PC-9 (cell line): ENCODE data around the gene PLOD3. TPM values are rescaled to one million over a fixed set of nuclear protein-coding genes. Genes with fewer than 3 reads are reported as not detected.

ENCODE experiments used
- BruUV-seq: library from RNA; stranded (reverse); fragments of 400-500 nt; replicated peaks from 2 replicates; lab custom pipeline; 2021; lab: Mats Ljungman, UMichigan
- CTCF ChIA-PET: fragments of 300-600 bp; sonication (Branson Sonifier 250); formaldehyde crosslinking; loops from one replicate; lab custom pipeline; 2022; ENCODE audit warnings: antibody characterized with exemption; lab: Charles Lee
- POLR2A ChIA-PET: fragments of 300-600 bp; sonication (Branson Sonifier 250); formaldehyde crosslinking; loops from one replicate; lab custom pipeline; 2022; ENCODE audit warnings: antibody characterized with exemption; ENCODE audit not compliant: unreplicated experiment; lab: Charles Lee
- DNase-seq, 2 experiments: peaks; one replicate each; pipeline versions ENCODE4 v3.0.0 to v3.0.0-alpha.2; 2015 to 2022; ENCODE audit warnings: mixed read lengths in 1 of 2
- H2AFZ ChIP-seq: fragments of 200-600 bp; sonication (generic); 2 replicates; pipeline ENCODE4 v1.8.1; 2017; ENCODE audit warnings: antibody characterized with exemption
- H3F3A ChIP-seq: fragments of 200-600 bp; sonication (generic); 2 replicates; pipeline ENCODE4 v1.8.1; 2017; ENCODE audit warnings: antibody characterized with exemption, mild to moderate bottlenecking, low read depth; ENCODE audit not compliant: insufficient read depth
- H3K27ac ChIP-seq: fragments of 200-600 bp; sonication (generic); 2 replicates; pipeline ENCODE4 v1.6.1; 2016; ENCODE audit warnings: mixed run types
- H3K27me3 ChIP-seq: fragments of 200-600 bp; sonication (generic); 2 replicates; pipeline ENCODE4 v1.6.1; 2016; ENCODE audit warnings: low read depth, mixed run types; ENCODE audit not compliant: insufficient read depth
- H3K36me3 ChIP-seq: fragments of 200-600 bp; sonication (generic); 2 replicates; pipeline ENCODE4 v1.6.1; 2016; ENCODE audit warnings: low read depth, mixed run types
- H3K4me1 ChIP-seq: fragments of 200-600 bp; sonication (generic); replicated peaks from 2 replicates; pipeline ENCODE4 v1.6.1; 2016; ENCODE audit warnings: mixed run types; ENCODE audit not compliant: insufficient read depth
- H3K4me2 ChIP-seq: fragments of 200-600 bp; sonication (generic); 2 replicates; pipeline ENCODE4 v1.6.1; 2017; ENCODE audit warnings: mixed run types
- H3K4me3 ChIP-seq: fragments of 200-600 bp; sonication (generic); 2 replicates; pipeline ENCODE4 v1.6.1; 2016; ENCODE audit warnings: mixed run types
- H3K79me2 ChIP-seq: fragments of 200-600 bp; sonication (generic); 2 replicates; pipeline ENCODE4 v1.6.1; 2017; ENCODE audit warnings: low read depth, mixed run types
- H3K9me2 ChIP-seq: fragments of 200-600 bp; sonication (generic); 2 replicates; pipeline ENCODE4 v1.8.1; 2017; ENCODE audit warnings: mild to moderate bottlenecking; ENCODE audit not compliant: insufficient read depth
- H3K9me3 ChIP-seq: fragments of 200-600 bp; sonication (generic); 2 replicates; pipeline ENCODE4 v1.8.1; 2016; ENCODE audit warnings: low read depth; ENCODE audit not compliant: insufficient read depth
- H4K20me1 ChIP-seq: fragments of 200-600 bp; sonication (generic); 2 replicates; pipeline ENCODE4 v1.8.1; 2017; ENCODE audit not compliant: insufficient read depth
- EZH2 ChIP-seq: fragments of 200-600 bp; sonication (generic); IDR thresholded peaks from 2 replicates; pipeline ENCODE4 v1.8.0; 2017; ENCODE audit warnings: antibody characterized with exemption, low read depth
- intact Hi-C: fragments of 100-400 bp; cut with micrococcal nuclease; formaldehyde crosslinking; loops from one replicate; pipeline ENCODE4 v1.10.0; 2022; ENCODE audit not compliant: unreplicated experiment
- total RNA-seq: library from RNA; stranded (reverse); gene quantifications from 2 replicates; pipeline ENCODE4 v1.2.3, GENCODE V29; 2021
- TF ChIP-seq, protein P1 (sequence below): fragments of 200-600 bp; sonication (generic); conservative IDR thresholded peaks from 2 replicates; pipeline ENCODE4 v1.6.1; 2017; ENCODE audit warnings: mixed run types, antibody characterized with exemption, mild to moderate bottlenecking, moderate library complexity

PLOD3 gene
- total RNA-seq, 1 experiment from 2014 or later = 93.2 TPM

DNA sequence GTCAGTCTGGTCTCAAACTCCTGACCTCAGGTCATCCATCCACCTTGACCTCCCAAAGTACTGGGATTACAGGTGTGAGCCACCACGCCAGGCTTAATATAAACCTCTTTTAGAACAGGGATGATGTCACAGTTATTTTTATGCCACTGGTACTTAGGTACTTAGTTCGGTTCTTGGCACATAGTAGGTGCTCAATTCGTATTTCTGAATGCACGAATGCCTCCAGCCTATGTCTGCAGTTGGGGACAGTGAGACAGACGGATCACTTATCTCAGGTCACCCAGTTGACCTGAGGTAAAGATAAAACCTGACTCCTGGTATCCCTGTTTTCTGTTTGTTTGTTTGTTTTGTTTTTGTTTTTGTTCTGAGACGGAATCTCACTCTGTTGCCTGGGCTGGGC is 31.2 kb downstream of the PLOD3 start:
- Histone ChIP-seq H3K27ac (no peak overlapping the region), H3K4me1 (no peaks in the 10 kb centered on the region), H4K20me1 (no peaks in the 10 kb centered on the region), H3K36me3 (no peaks in the 10 kb centered on the region), H2AFZ (no peak overlapping the region), H3K4me2 (no peak overlapping the region), H3K79me2 (no peaks in the 10 kb centered on the region), H3K4me3 (no peak overlapping the region), H3K9me3 (no peaks in the 10 kb centered on the region), H3K27me3 (no peaks in the 10 kb centered on the region), H3F3A (no peaks in the 10 kb centered on the region), H3K9me2 (no peaks in the 10 kb centered on the region)
- intact Hi-C loops = no loop called here
- BruUV-seq = no TSS peak
- POLR2A ChIA-PET = interaction anchor here (0.6 kb wide), 1 partner anchor 101 kb away, joined by 8 read pairs; the partner anchor contains the start of gene TRIM56
- TF ChIP-seq, protein P1, sequence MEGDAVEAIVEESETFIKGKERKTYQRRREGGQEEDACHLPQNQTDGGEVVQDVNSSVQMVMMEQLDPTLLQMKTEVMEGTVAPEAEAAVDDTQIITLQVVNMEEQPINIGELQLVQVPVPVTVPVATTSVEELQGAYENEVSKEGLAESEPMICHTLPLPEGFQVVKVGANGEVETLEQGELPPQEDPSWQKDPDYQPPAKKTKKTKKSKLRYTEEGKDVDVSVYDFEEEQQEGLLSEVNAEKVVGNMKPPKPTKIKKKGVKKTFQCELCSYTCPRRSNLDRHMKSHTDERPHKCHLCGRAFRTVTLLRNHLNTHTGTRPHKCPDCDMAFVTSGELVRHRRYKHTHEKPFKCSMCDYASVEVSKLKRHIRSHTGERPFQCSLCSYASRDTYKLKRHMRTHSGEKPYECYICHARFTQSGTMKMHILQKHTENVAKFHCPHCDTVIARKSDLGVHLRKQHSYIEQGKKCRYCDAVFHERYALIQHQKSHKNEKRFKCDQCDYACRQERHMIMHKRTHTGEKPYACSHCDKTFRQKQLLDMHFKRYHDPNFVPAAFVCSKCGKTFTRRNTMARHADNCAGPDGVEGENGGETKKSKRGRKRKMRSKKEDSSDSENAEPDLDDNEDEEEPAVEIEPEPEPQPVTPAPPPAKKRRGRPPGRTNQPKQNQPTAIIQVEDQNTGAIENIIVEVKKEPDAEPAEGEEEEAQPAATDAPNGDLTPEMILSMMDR = no peak
- TF ChIP-seq EZH2 = no peak
- no peak for DNase-seq
- CTCF ChIA-PET = interaction anchor here (0.6 kb wide), 1 partner anchor 87 kb away, joined by 3 read pairs; no protein-coding TSS in a partner anchor

DNA sequence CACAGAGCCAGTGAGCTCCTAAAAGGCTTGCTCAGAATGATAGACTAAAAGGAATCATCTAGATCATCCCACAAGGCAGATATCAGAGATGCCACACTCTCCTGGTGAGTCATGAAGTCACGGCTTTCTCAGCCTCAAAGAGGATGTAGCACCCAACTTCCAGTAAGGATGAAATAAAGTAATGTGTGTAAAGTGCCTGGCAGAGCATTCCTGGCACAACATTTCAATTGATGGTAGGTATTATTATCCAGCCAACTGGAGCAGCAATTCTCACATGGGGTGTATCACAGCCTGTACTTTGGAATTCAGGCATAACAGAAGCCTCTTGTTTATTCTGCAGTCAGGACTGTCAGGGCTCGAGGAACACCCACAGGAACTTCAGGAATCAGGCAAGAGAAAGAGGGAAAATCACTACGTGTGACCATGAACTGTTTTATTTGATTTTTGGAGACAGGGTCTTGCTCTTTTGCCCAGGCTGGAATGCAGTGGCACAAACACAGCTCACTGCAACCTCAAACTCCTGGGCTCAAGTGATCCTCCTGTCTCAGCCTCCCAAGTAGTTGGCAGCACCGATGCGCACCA is 32.0 kb downstream of the PLOD3 start:
- H3K9me2 ChIP-seq = no peaks in the 10 kb centered on the region
- H3K36me3 ChIP-seq = no peaks in the 10 kb centered on the region
- no peak overlapping the region for H3K4me2 ChIP-seq
- TF ChIP-seq EZH2 = no peak
- TF ChIP-seq, protein P1 = no peak
- CTCF ChIA-PET = no interaction called here
- DNase-seq = no peak
- H4K20me1 ChIP-seq = no peaks in the 10 kb centered on the region
- H2AFZ ChIP-seq = no peak overlapping the region
- H3K4me3 ChIP-seq = no peak overlapping the region
- no peaks in the 10 kb centered on the region for H3K27me3 ChIP-seq
- no peaks in the 10 kb centered on the region for H3K9me3 ChIP-seq
- no peaks in the 10 kb centered on the region for H3K4me1 ChIP-seq
- H3K27ac ChIP-seq = no peak overlapping the region
- intact Hi-C loops = no loop called here
- H3K79me2 ChIP-seq = no peaks in the 10 kb centered on the region
- BruUV-seq = no TSS peak
- POLR2A ChIA-PET = no interaction called here
- H3F3A ChIP-seq = no peaks in the 10 kb centered on the region

DNA sequence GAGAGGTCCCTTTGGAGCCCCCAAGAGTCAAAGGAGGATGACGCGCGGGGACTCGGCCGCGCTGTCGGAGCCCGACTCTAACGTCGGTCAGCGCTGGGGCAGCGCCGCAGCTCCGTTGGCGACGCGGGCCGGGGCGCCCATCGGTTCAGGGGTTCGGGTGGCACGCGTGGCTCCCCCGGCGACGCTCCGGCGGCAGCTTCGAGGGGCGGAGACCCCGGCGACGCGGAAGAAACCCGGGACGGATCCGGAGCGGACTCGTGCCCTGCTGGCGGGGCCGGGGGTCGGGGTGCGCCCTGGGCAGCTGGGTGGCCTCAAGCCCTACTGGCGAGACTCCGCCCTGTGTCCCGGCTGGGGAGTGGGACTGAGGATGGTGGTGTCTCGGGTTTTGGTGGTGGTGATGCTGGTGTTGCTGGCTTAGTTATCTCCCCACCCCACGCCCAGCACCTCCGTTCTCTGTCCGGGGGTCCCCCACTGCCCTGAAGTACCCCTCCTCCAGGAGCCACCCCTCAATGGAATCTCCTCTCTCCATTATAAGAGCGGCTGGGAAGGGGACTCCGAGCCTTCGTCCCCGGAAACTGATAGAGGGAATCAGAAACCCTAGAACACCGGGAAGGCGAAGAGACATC is 37.1 kb downstream of the PLOD3 start, which contains the start of gene NAT16:
NAT16 (minus strand) TSS at position 164 of the 626 bp plus-strand sequence. CDS start 5,486 bp downstream, outside the sequence.
- H3K4me3 ChIP-seq = no peak within 1 kb of the TSS
- H3K4me1 ChIP-seq = no peaks in the 10 kb centered on the region
- DNase-seq = no peak
- no TSS peak for BruUV-seq
- TF ChIP-seq, protein P1 = no peak
- no peak for TF ChIP-seq EZH2
- H3K9me3 ChIP-seq = no peaks in the 10 kb centered on the region
- H3K36me3 ChIP-seq = no peaks in the 10 kb centered on the region
- H3K27me3 ChIP-seq = peaks cover 32% of the 10 kb centered on the region
- CTCF ChIA-PET = no interaction called here
- no peaks in the 10 kb centered on the region for H3K9me2 ChIP-seq
- POLR2A ChIA-PET = no interaction called here
- no peak within 1 kb of the TSS for H3K4me2 ChIP-seq
- H3K27ac ChIP-seq = no peak within 1 kb of the TSS
- no peaks in the 10 kb centered on the region for H4K20me1 ChIP-seq
- no peaks in the 10 kb centered on the region for H3K79me2 ChIP-seq
- no peaks in the 10 kb centered on the region for H3F3A ChIP-seq
- intact Hi-C loops = no loop called here
- no peak within 1 kb of the TSS for H2AFZ ChIP-seq
